Endothelial cell of umbilical vein (primary cell): ENCODE measurements around the gene ENC1. TPM values are rescaled to one million over a fixed set of nuclear protein-coding genes. Genes with fewer than 3 reads are reported as not detected.

Experiments used
- BruUV-seq: library from RNA; stranded (reverse); fragments of 400-500 nt; replicated peaks from 2 replicates; lab custom pipeline; 2021; lab: Mats Ljungman, UMichigan
- CTCF ChIA-PET: fragments of 300-600, 350-600 bp; sonication (Branson Sonifier 250); formaldehyde crosslinking; loops from one replicate; lab custom pipeline; 2021; ENCODE audit warnings: antibody characterized with exemption, inconsistent platforms; lab: Charles Lee
- POLR2A ChIA-PET: fragments of 300-600, 350-600 bp; sonication (Branson Sonifier 250); formaldehyde crosslinking; loops from one replicate; lab custom pipeline; 2021; ENCODE audit warnings: antibody characterized with exemption, inconsistent platforms; lab: Charles Lee
- DNase-seq: peaks from one replicate; pipeline ENCODE4 v3.0.0-alpha.2; 2011; ENCODE audit warnings: low read depth, low spot score
- FAIRE-seq: peaks from 2 replicates; lab custom pipeline; 2011; peaks lifted over from hg19 to GRCh38; lab: Jason Lieb, UNC
- H2AFZ ChIP-seq: 2 replicates; pipeline ENCODE4 v1.6.0; 2012; ENCODE audit warnings: low read depth, low read length, control low read depth, inconsistent platforms
- H3K27ac ChIP-seq: 2 replicates; pipeline ENCODE4 v1.5.1; 2011; ENCODE audit warnings: low read depth, mild to moderate bottlenecking, control low read depth, low read length, moderate library complexity; ENCODE audit not compliant: insufficient read depth
- H3K27me3 ChIP-seq, 2 experiments: 2 replicates each; pipeline versions ENCODE4 v1.6.0 to v1.6.1; 2011; ENCODE audit warnings: low read length in 2 of 2, mixed read lengths in 1 of 2; ENCODE audit not compliant: control insufficient read depth in 2 of 2, insufficient read depth in 2 of 2
- H3K36me3 ChIP-seq, 2 experiments: 2 replicates in 1 of 2; 3 replicates in 1 of 2; pipeline ENCODE4 v1.5.1; 2011; ENCODE audit warnings: low read length in 2 of 2, mild to moderate bottlenecking in 1 of 2, moderate library complexity in 1 of 2; ENCODE audit not compliant: control insufficient read depth in 2 of 2, insufficient read depth in 2 of 2; ENCODE audit errors: extremely low read depth in 1 of 2
- H3K4me1 ChIP-seq: 3 replicates; pipeline ENCODE4 v1.5.1; 2011; ENCODE audit warnings: mild to moderate bottlenecking, low read length; ENCODE audit not compliant: control insufficient read depth, insufficient read depth; ENCODE audit errors: extremely low read depth
- H3K4me2 ChIP-seq: 2 replicates; pipeline ENCODE4 v1.6.1; 2011; ENCODE audit warnings: low read length, control low read depth, mixed read lengths; ENCODE audit not compliant: insufficient read depth
- H3K4me3 ChIP-seq, 3 experiments: fragments of 200-600 bp in 1 of 3; sonication (generic), shearing (Covaris generic) in 1 of 3; replicated peaks in 1 of 3; 2 replicates each; pipeline ENCODE4 v1.5.1; 2011 to 2016; ENCODE audit warnings: control low read depth in 3 of 3, low read length in 3 of 3, mild to moderate bottlenecking in 2 of 3, inconsistent platforms in 1 of 3, low read depth in 1 of 3, moderate library complexity in 1 of 3; ENCODE audit not compliant: insufficient read depth in 1 of 3
- H3K79me2 ChIP-seq: 2 replicates; pipeline ENCODE4 v1.6.0; 2012; ENCODE audit warnings: low read length, inconsistent platforms; ENCODE audit not compliant: control insufficient read depth, insufficient read depth
- H3K9ac ChIP-seq: replicated peaks from 2 replicates; pipeline ENCODE3; 2011; ENCODE audit warnings: low read length, control low read depth; ENCODE audit not compliant: insufficient read depth; ENCODE audit errors: extremely low read depth
- H3K9me1 ChIP-seq: replicated peaks from 3 replicates; pipeline ENCODE4 v1.6.0; 2011; ENCODE audit warnings: mild to moderate bottlenecking, low read length; ENCODE audit not compliant: control insufficient read depth, insufficient read depth; ENCODE audit errors: extremely low read depth
- H3K9me3 ChIP-seq: replicated peaks from 2 replicates; pipeline ENCODE4 v1.5.1; 2012; ENCODE audit warnings: low read length, inconsistent platforms; ENCODE audit not compliant: control insufficient read depth, insufficient read depth
- H4K20me1 ChIP-seq: replicated peaks from 2 replicates; pipeline ENCODE3; 2011; ENCODE audit warnings: mild to moderate bottlenecking, low read length; ENCODE audit not compliant: control insufficient read depth, insufficient read depth; ENCODE audit errors: extremely low read depth
- EZH2 ChIP-seq: IDR thresholded peaks from 2 replicates; pipeline ENCODE4 v1.6.1; 2012; ENCODE audit warnings: borderline replicate concordance, low read depth, mild to moderate bottlenecking, moderate library complexity, low read length, inconsistent platforms; ENCODE audit not compliant: severe bottlenecking
- FOS ChIP-seq: IDR thresholded peaks from 2 replicates; pipeline ENCODE4 v1.6.1; 2011; ENCODE audit warnings: mild to moderate bottlenecking, low read length, moderate library complexity, borderline replicate concordance; ENCODE audit not compliant: insufficient read depth
- GATA2 ChIP-seq: IDR thresholded peaks from 2 replicates; pipeline ENCODE4 v1.7.0; 2011; ENCODE audit warnings: low read depth, mild to moderate bottlenecking, moderate library complexity, mixed read lengths, low read length; ENCODE audit not compliant: insufficient read length, insufficient read depth
- JUN ChIP-seq: IDR thresholded peaks from 2 replicates; pipeline ENCODE4 v1.6.1; 2011; ENCODE audit warnings: borderline replicate concordance, low read depth; ENCODE audit not compliant: insufficient read length, insufficient read depth
- MYC ChIP-seq: IDR thresholded peaks from one replicate; pipeline ENCODE4 v1.6.1; 2011; ENCODE audit warnings: mild to moderate bottlenecking, low read depth, low read length
- POLR2A ChIP-seq: IDR thresholded peaks from 2 replicates; pipeline ENCODE4 v1.6.1; 2012; ENCODE audit warnings: low read depth, mild to moderate bottlenecking, control low read depth, low read length
- POLR2AphosphoS5 ChIP-seq: IDR thresholded peaks from 2 replicates; pipeline ENCODE4 v1.6.1; 2012; ENCODE audit warnings: low read depth, mild to moderate bottlenecking, control low read depth, low read length, moderate library complexity; ENCODE audit not compliant: insufficient read depth
- dilution Hi-C: fragments of 300-500 bp; cut with MboI; formaldehyde crosslinking; loops from one replicate; pipeline ENCODE4 v1.15.0; 2019; ENCODE audit warnings: low sequenced_read_pairs; ENCODE audit not compliant: extremely low pct_ligation_motif_present
- intact Hi-C: fragments of 100-400 bp; cut with micrococcal nuclease; formaldehyde crosslinking; loops from one replicate; pipeline ENCODE4 v1.10.0; 2022
- polyA plus RNA-seq, 4 experiments: library from polyadenylated mRNA; depleted of rRNA in 3 of 4; stranded (reverse) in 3 of 4; unstranded in 1 of 4; fragments of >200 nt; gene quantifications; 2 replicates each; pipeline versions ENCODE4 v1.2.1 to v1.2.3, GENCODE V29; 2011 to 2012; ENCODE audit warnings: missing spikeins in 1 of 4
- total RNA-seq: library from RNA; stranded (reverse); gene quantifications from 2 replicates; pipeline ENCODE4 v1.2.3, GENCODE V29; 2021
- TF ChIP-seq, protein P1 (sequence below): IDR thresholded peaks from 2 replicates; pipeline ENCODE4 v1.6.1; 2011; ENCODE audit not compliant: insufficient read depth, insufficient read length
- TF ChIP-seq, protein P2 (sequence below), 2 donors: IDR thresholded peaks; 1 replicate in 1 of 2; 2 replicates in 1 of 2; pipeline ENCODE4 v1.5.1; 2011; ENCODE audit warnings: low read length in 2 of 2, mild to moderate bottlenecking in 2 of 2, moderate library complexity in 2 of 2, control low read depth in 1 of 2, inconsistent platforms in 1 of 2, low read depth in 1 of 2; ENCODE audit not compliant: insufficient read depth in 1 of 2; ENCODE audit errors: extremely low read depth in 1 of 2

The ENC1 gene
- total and polyA plus RNA-seq, 2 donors (not counting 3 experiments of a cell fraction or from before 2014, with no cell fraction given) = 42.2 to 53.3 TPM

DNA sequence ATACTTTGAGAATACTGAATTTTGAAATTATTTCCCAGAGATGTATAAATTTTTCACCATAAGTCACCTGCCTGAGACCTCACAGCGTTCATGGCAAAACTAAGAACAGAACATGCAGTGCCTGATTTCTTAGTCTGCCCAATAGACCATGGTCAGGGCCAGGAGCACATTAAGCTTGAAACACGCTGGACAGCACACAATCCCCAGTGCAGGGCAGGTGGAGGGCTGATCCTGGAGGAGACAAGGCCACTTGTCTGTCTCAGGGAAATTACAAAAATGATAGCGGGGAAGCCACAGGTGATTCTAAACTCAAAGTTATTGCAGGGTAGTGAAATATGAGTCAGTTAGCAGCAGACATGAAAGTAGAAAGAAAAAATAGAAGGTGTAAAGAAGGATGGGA lies 18.6 kb upstream of the ENC1 start:
- dilution Hi-C loops = no loop called here
- CTCF ChIA-PET = interaction anchor here (1.5 kb wide), 1 partner anchor 16 kb away, joined by 4 read pairs; no protein-coding TSS in a partner anchor

DNA sequence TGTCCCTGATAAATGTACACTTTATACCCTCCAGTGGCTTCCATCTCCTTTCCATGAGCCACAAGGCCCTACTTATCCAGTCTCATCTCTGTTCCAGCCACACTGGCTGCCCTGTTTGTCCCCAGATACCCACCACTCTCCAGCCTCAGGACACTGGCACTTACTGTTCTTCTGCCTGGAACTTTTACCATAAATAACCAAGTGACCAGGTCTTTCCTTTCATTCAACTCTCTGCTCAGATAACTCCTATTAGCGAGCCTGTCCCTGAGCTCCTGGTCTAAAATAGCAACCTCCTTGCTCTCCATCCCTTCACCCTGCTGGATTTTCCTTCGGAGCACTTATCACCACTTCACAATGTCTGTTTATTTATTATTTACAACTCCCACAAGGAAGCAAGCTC lies 16.6 kb upstream of the ENC1 start:
- Histone ChIP-seq H3K4me1 (peaks cover 2% of the 10 kb centered on the region), H3K9ac (no peak overlapping the region), H3K9me1 (no peaks in the 10 kb centered on the region), H3K36me3 (no peaks in the 10 kb centered on the region), H2AFZ (no peak overlapping the region), H3K4me3 (no peak overlapping the region), H3K27me3 (no peaks in the 10 kb centered on the region), H3K9me3 (no peaks in the 10 kb centered on the region), H3K27ac (no peak overlapping the region), H4K20me1 (no peaks in the 10 kb centered on the region), H3K79me2 (no peaks in the 10 kb centered on the region), H3K4me2 (no peak overlapping the region)
- intact Hi-C loops (no loop called here), dilution Hi-C loops (no loop called here)
- ChIA-PET CTCF (interaction anchor here (0.9 kb wide), 1 partner anchor 755 kb away, joined by 3 read pairs; no protein-coding TSS in a partner anchor), POLR2A (no interaction called here)
- no peak for FAIRE-seq
- no TSS peak for BruUV-seq
- TF ChIP-seq, protein P1, sequence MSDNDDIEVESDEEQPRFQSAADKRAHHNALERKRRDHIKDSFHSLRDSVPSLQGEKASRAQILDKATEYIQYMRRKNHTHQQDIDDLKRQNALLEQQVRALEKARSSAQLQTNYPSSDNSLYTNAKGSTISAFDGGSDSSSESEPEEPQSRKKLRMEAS = no peak
- TF ChIP-seq POLR2AphosphoS5 (no peak), MYC (no peak), POLR2A (no peak), JUN (no peak), EZH2 (no peak), FOS (no peak), GATA2 (no peak)
- TF ChIP-seq, protein P2, sequence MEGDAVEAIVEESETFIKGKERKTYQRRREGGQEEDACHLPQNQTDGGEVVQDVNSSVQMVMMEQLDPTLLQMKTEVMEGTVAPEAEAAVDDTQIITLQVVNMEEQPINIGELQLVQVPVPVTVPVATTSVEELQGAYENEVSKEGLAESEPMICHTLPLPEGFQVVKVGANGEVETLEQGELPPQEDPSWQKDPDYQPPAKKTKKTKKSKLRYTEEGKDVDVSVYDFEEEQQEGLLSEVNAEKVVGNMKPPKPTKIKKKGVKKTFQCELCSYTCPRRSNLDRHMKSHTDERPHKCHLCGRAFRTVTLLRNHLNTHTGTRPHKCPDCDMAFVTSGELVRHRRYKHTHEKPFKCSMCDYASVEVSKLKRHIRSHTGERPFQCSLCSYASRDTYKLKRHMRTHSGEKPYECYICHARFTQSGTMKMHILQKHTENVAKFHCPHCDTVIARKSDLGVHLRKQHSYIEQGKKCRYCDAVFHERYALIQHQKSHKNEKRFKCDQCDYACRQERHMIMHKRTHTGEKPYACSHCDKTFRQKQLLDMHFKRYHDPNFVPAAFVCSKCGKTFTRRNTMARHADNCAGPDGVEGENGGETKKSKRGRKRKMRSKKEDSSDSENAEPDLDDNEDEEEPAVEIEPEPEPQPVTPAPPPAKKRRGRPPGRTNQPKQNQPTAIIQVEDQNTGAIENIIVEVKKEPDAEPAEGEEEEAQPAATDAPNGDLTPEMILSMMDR (IDR thresholded peaks at IDR 0.05; ENCODE audit: extremely low read depth in 1 of 2, insufficient read depth in 1 of 2, low read depth in 1 of 2, low read length in 2 of 2) = no peak
- no peak for DNase-seq

More for the DNA sequence above, 18.6 kb upstream of the ENC1 start:
- no peak overlapping the region for H3K4me2 ChIP-seq
- H3K27ac ChIP-seq = no peak overlapping the region
- POLR2A ChIA-PET = no interaction called here
- no peaks in the 10 kb centered on the region for H3K9me1 ChIP-seq
- intact Hi-C loops = no loop called here
- peaks cover 2% of the 10 kb centered on the region for H3K4me1 ChIP-seq
- no peaks in the 10 kb centered on the region for H4K20me1 ChIP-seq
- peaks cover 0 to 2% of the 10 kb centered on the region in 2 experiments for H3K27me3 ChIP-seq
- no peaks in the 10 kb centered on the region for H3K9me3 ChIP-seq
- H3K4me3 ChIP-seq = no peak overlapping the region
- H3K36me3 ChIP-seq = no peaks in the 10 kb centered on the region
- BruUV-seq = no TSS peak
- TF ChIP-seq FOS (no peak), EZH2 (no peak), POLR2A (no peak), POLR2AphosphoS5 (no peak), MYC (no peak), JUN (no peak)
- TF ChIP-seq, protein P2 (IDR thresholded peaks at IDR 0.05; ENCODE audit: extremely low read depth in 1 of 2, insufficient read depth in 1 of 2, low read depth in 1 of 2, low read length in 2 of 2) = no peak
- H2AFZ ChIP-seq = no peak overlapping the region
- no peak for FAIRE-seq
- DNase-seq = no peak
- H3K9ac ChIP-seq = no peak overlapping the region
- H3K79me2 ChIP-seq = no peaks in the 10 kb centered on the region
